Omental fat pad (tissue), 4 donors: ENCODE measurements around the gene KPNB1. TPM values are rescaled to one million over a fixed set of nuclear protein-coding genes. Genes with fewer than 3 reads are reported as not detected.
"Not testable (repeated sequence)": the region's sequence is repeated elsewhere in the genome, so short reads cannot be mapped to it uniquely, and the experiment has no call there.

Experiments used
- ATAC-seq: fragments of 150-250 bp; one replicate; pipeline ENCODE4 v1.9.1; 2016; ENCODE audit warnings: mild to moderate bottlenecking, moderate library complexity; ENCODE audit not compliant: low FRiP score
- DNase-seq: peaks from one replicate; pipeline ENCODE4 v3.0.0-alpha.2; 2019; ENCODE audit warnings: low spot score
- CTCF ChIP-seq, 3 donors: fragments of 450-650 bp; IDR thresholded peaks; one replicate each; pipeline ENCODE4 v1.5.1; 2016 to 2017; ENCODE audit warnings: antibody characterized with exemption in 3 of 3, mild to moderate bottlenecking in 3 of 3, moderate library complexity in 2 of 3
- total RNA-seq, 4 donors: library from RNA; depleted of rRNA; stranded (reverse); fragments of >200 nt; gene quantifications; one replicate each; pipeline ENCODE4 v1.1.0, GENCODE V29; 2016

KPNB1 gene
- total RNA-seq, 4 donors from 2014 or later: 193 to 335 (median 207) TPM

- ATAC-seq (no peak), DNase-seq (no peak)
- TF ChIP-seq CTCF (IDR thresholded peaks at IDR 0.05): no peak
Measured at GRCh38 chr17:47675380-47676198, 25.9 kb downstream of the KPNB1 start.

GRCh38 chr17:47676199-47676472 lies 26.4 kb downstream of the KPNB1 start:
- ATAC-seq (no peak), DNase-seq (no peak)
- TF ChIP-seq CTCF (IDR thresholded peaks at IDR 0.05): no peak

- ATAC-seq: no peak
- DNase-seq: no peak
- TF ChIP-seq CTCF (IDR thresholded peaks at IDR 0.05): no peak
Measured at GRCh38 chr17:47676510-47677165, 26.9 kb downstream of the KPNB1 start.

GRCh38 chr17:47678196-47678595 lies 28.5 kb downstream of the KPNB1 start:
- no peak for TF ChIP-seq CTCF (IDR thresholded peaks at IDR 0.05)
- ATAC-seq: no peak

GRCh38 chr17:47682138-47682537 lies 32.4 kb downstream of the KPNB1 start:
- ATAC-seq (no peak), DNase-seq (no peak)
- TF ChIP-seq CTCF (IDR thresholded peaks at IDR 0.05): no peak

More at GRCh38 chr17:47678196-47678595, 28.5 kb downstream of the KPNB1 start:
- DNase-seq: no peak

- DNase-seq, ATAC-seq: not testable (repeated sequence)
Measured at GRCh38 chr17:47682727-47683126, 33.0 kb downstream of the KPNB1 start.

- TF ChIP-seq CTCF (IDR thresholded peaks at IDR 0.05): no peak
Measured at GRCh38 chr17:47684025-47684424, 34.3 kb downstream of the KPNB1 start.

More at GRCh38 chr17:47684025-47684424, 34.3 kb downstream of the KPNB1 start:
- ATAC-seq: no peak
- no peak for DNase-seq
